ENCODE data around the gene CD40. TPM values are rescaled to one million over a fixed set of nuclear protein-coding genes. Genes with fewer than 3 reads are reported as not detected.

The CD40 gene
- total and polyA plus RNA-seq, 10 of the 15 experiments (the other 5 are each of a cell fraction or from before 2014, with no cell fraction given) = 40.8 to 193 (median 89.5) TPM

DNA sequence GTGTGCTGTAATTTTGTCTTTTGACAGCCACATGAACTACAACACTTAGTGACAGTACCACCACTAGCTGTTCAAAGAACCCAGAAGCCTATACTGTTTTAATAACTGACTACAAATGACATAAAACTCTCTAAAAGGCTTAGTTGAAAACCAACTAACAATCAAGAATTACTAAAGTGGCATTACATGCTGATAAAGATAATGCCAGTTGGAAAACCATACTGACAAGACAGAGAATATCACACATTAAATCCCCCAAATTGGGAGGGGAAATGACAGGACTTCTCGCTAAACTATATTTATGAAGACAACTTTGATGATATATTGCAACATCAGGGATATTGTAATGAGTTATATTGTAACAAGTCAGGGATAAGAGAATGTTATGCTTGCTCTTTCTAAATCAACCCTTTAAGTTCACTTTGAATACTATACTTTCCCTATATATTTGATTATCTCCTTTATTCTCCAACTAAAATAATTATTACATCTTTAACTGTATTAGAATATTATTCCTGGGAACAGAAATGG lies 34.5 kb upstream of the CD40 start:
- H3K4me3 ChIP-seq = no peak overlapping the region
- no peaks in the 10 kb centered on the region for H3K4me1 ChIP-seq (ENCODE audit: control insufficient read depth, insufficient read depth, low read length)
- intact Hi-C loops (cut with micrococcal nuclease; ENCODE audit: unreplicated experiment) = no loop called here
- DNase-seq (ENCODE audit: low read depth, low spot score) (no peak), ATAC-seq (no peak), FAIRE-seq (no peak)
- in situ Hi-C loops (cut with MboI) = no loop called here
- no peaks in the 10 kb centered on the region for H3K27me3 ChIP-seq (replicated peaks in 1 of 2; ENCODE audit: control insufficient read depth in 2 of 2, insufficient read depth in 2 of 2, low read length in 1 of 2)
- ChIA-PET POLR2A (interaction anchor here (1.4 kb wide), 1 partner anchor 37 kb away, joined by 3 read pairs; no protein-coding TSS in a partner anchor), CTCF (interaction anchor here (0.9 to 1.7 kb wide), 4 partner anchors 24 to 70 kb away, joined by 3 to 7 read pairs (median 4); no protein-coding TSS in a partner anchor), SMC1A (ENCODE audit: uncharacterized antibody, unreplicated experiment) (no interaction called here), RAD21 (ENCODE audit: unreplicated experiment) (interaction anchor here (1.8 kb wide), 1 partner anchor 150 kb away, joined by 4 read pairs; no protein-coding TSS in a partner anchor)
- TF ChIP-seq NFXL1 (IDR thresholded peaks at IDR 0.05; ENCODE audit: borderline replicate concordance) (no peak), EP300 (IDR thresholded peaks at IDR 0.05; ENCODE audit: borderline replicate concordance in 1 of 2, control insufficient read depth in 1 of 2, low read depth in 2 of 2, low read length in 2 of 2) (no peak)
- H3K9ac ChIP-seq (ENCODE audit: control insufficient read depth, insufficient read depth, low read length) = no peak overlapping the region
- H3K79me2 ChIP-seq (ENCODE audit: control insufficient read depth, insufficient read depth, low read length) = peaks cover 80% of the 10 kb centered on the region
- peaks cover 6% of the 10 kb centered on the region for H4K20me1 ChIP-seq (ENCODE audit: control insufficient read depth, insufficient read depth)
- 100% methylated on average over 1 of the region's 1 CpG for WGBS (ENCODE audit: insufficient coverage, insufficient replicate concordance, low lambda C conversion rate, missing lambda C conversion rate)
- H3K27ac ChIP-seq (ENCODE audit: control insufficient read depth, insufficient read depth) = no peak overlapping the region
- peaks cover 4 to 6% of the 10 kb centered on the region in 2 experiments for H3K36me3 ChIP-seq (ENCODE audit: control insufficient read depth in 2 of 2, insufficient read depth in 2 of 2, low read length in 1 of 2)
- H3K4me2 ChIP-seq (ENCODE audit: control insufficient read depth, insufficient read depth) = no peak overlapping the region
- BruUV-seq (replicated peaks) = no TSS peak
- no peaks in the 10 kb centered on the region for H3K9me3 ChIP-seq (replicated peaks; ENCODE audit: control insufficient read depth, insufficient read depth, low read length)
- H2AFZ ChIP-seq (ENCODE audit: control insufficient read depth, low read depth, low read length) = no peak overlapping the region

GRCh38 chr20:46084805-46085178 lies 33.3 kb upstream of the CD40 start:
- TF ChIP-seq E2F8 (IDR thresholded peaks at IDR 0.05; ENCODE audit: low read depth, partially characterized antibody) (no peak), KAT2A (conservative IDR thresholded peaks at IDR 0.05; ENCODE audit: control insufficient read depth, low read depth, low read length) (no peak), MTA3 (IDR thresholded peaks at IDR 0.05; ENCODE audit: borderline replicate concordance, low read length) (no peak)
- TF ChIP-seq, protein P1, sequence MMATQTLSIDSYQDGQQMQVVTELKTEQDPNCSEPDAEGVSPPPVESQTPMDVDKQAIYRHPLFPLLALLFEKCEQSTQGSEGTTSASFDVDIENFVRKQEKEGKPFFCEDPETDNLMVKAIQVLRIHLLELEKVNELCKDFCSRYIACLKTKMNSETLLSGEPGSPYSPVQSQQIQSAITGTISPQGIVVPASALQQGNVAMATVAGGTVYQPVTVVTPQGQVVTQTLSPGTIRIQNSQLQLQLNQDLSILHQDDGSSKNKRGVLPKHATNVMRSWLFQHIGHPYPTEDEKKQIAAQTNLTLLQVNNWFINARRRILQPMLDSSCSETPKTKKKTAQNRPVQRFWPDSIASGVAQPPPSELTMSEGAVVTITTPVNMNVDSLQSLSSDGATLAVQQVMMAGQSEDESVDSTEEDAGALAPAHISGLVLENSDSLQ (IDR thresholded peaks at IDR 0.05) = no peak
- no peak for FAIRE-seq
- no peaks in the 10 kb centered on the region for H3K9me3 ChIP-seq (replicated peaks; ENCODE audit: control insufficient read depth, insufficient read depth, low read length)
- intact Hi-C loops (cut with micrococcal nuclease; ENCODE audit: unreplicated experiment) = loop anchor here (5.0 kb wide), 1 partner anchor 112 kb away; the partner anchor contains the start of gene ZNF335
- no peak for DNase-seq (ENCODE audit: low read depth, low spot score)
- BruUV-seq (replicated peaks) = no TSS peak
- no peaks in the 10 kb centered on the region for H3K36me3 ChIP-seq (ENCODE audit: control insufficient read depth in 2 of 2, insufficient read depth in 2 of 2, low read length in 1 of 2)
- no peak overlapping the region for H3K4me2 ChIP-seq (ENCODE audit: control insufficient read depth, insufficient read depth)
- no peak overlapping the region for H3K27ac ChIP-seq (ENCODE audit: control insufficient read depth, insufficient read depth)
- no peak for ATAC-seq
- POLR2A ChIA-PET = interaction anchor here (1.4 kb wide), 1 partner anchor 36 kb away, joined by 3 read pairs; no protein-coding TSS in a partner anchor
- in situ Hi-C loops (cut with MboI) = no loop called here
- no peak overlapping the region for H3K9ac ChIP-seq (ENCODE audit: control insufficient read depth, insufficient read depth, low read length)
- RAD21 ChIA-PET (ENCODE audit: unreplicated experiment) = interaction anchor here (0.6 to 1.8 kb wide), 4 partner anchors 45 to 151 kb away, joined by 3 to 4 read pairs (median 3); no protein-coding TSS in a partner anchor
- CTCF ChIA-PET = interaction anchor here (0.6 to 1.7 kb wide), 15 partner anchors 11 to 873 kb away, joined by 3 to 7 read pairs (median 4); no protein-coding TSS in a partner anchor
- peaks cover 3% of the 10 kb centered on the region for H4K20me1 ChIP-seq (ENCODE audit: control insufficient read depth, insufficient read depth)
- no peaks in the 10 kb centered on the region for H3K27me3 ChIP-seq (replicated peaks in 1 of 2; ENCODE audit: control insufficient read depth in 2 of 2, insufficient read depth in 2 of 2, low read length in 1 of 2)
- H3K4me1 ChIP-seq (ENCODE audit: control insufficient read depth, insufficient read depth, low read length) = no peaks in the 10 kb centered on the region
- no peak overlapping the region for H3K4me3 ChIP-seq
- H2AFZ ChIP-seq (ENCODE audit: control insufficient read depth, low read depth, low read length) = no peak overlapping the region
- WGBS (ENCODE audit: insufficient coverage, insufficient replicate concordance, low lambda C conversion rate, missing lambda C conversion rate) = 100% methylated on average over 3 of the region's 3 CpGs
- H3K79me2 ChIP-seq (ENCODE audit: control insufficient read depth, insufficient read depth, low read length) = peaks cover 91% of the 10 kb centered on the region
- SMC1A ChIA-PET (ENCODE audit: uncharacterized antibody, unreplicated experiment) = interaction anchor here (0.8 to 1.6 kb wide), 8 partner anchors 8 to 114 kb away, joined by 3 to 7 read pairs (median 4); no protein-coding TSS in a partner anchor

Measured in GM12878 (cell line).